Measurements from ENCODE around the gene PDE1A.

The PDE1A gene

DNA sequence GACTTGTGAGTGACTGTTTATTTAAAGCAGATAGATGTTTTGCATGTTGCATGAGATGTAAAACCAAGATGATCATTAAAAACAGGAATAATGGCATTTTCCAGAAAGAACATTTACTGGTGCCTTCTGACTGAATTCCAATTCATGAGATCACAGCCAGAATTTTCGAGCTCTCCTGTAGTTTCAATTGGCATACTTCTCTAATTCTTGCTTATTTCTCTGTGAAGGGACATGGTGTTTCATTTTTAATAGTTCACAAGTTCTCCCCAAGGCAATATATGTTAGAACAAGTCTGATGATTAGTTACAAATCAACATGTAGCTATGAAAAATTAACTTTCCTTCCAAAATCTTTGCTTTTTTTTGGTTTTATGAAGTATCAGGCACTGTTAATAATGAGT is 105.7 kb downstream of the PDE1A start:
- H3K4me1 ChIP-seq = peaks cover 0 to 67% (median 10%) of the 10 kb centered on the region in 4 donors
- no peaks in the 10 kb centered on the region for H3K27me3 ChIP-seq
- DNase-seq = no peak
- H3K27ac ChIP-seq = peak overlapping the region in 1 of 2 donors; percentile 47
- no peak overlapping the region for H3K4me3 ChIP-seq
- TF ChIP-seq CTCF (IDR thresholded peaks at IDR 0.05) = no peak
- intact Hi-C loops (cut with DNase I; ENCODE audit: low total_unique reads) = no loop called here
- no peaks in the 10 kb centered on the region for H3K36me3 ChIP-seq
- H3K9me3 ChIP-seq = no peaks in the 10 kb centered on the region

- H3K9me3 ChIP-seq = no peaks in the 10 kb centered on the region
- peaks cover 0 to 69% (median 10%) of the 10 kb centered on the region in 4 donors for H3K4me1 ChIP-seq
- TF ChIP-seq CTCF (IDR thresholded peaks at IDR 0.05) = no peak
- no peaks in the 10 kb centered on the region for H3K27me3 ChIP-seq
- no peak overlapping the region for H3K27ac ChIP-seq
- intact Hi-C loops (cut with DNase I; ENCODE audit: low total_unique reads) = no loop called here
- H3K4me3 ChIP-seq = no peak overlapping the region
- DNase-seq = no peak
- H3K36me3 ChIP-seq = no peaks in the 10 kb centered on the region
These were observed 107.0 kb downstream of the PDE1A start for GRCh38 chr2:182319556-182320505.

GRCh38 chr2:182318466-182319220 is 108.2 kb downstream of the PDE1A start:
- no peaks in the 10 kb centered on the region for H3K36me3 ChIP-seq
- H3K4me1 ChIP-seq = peaks cover 0 to 57% (median 10%) of the 10 kb centered on the region in 4 donors
- no peak for DNase-seq
- intact Hi-C loops (cut with DNase I; ENCODE audit: low total_unique reads) = no loop called here
- no peaks in the 10 kb centered on the region for H3K27me3 ChIP-seq
- H3K9me3 ChIP-seq = no peaks in the 10 kb centered on the region
- H3K27ac ChIP-seq = no peak overlapping the region
- no peak for TF ChIP-seq CTCF (IDR thresholded peaks at IDR 0.05)
- H3K4me3 ChIP-seq = no peak overlapping the region

DNA sequence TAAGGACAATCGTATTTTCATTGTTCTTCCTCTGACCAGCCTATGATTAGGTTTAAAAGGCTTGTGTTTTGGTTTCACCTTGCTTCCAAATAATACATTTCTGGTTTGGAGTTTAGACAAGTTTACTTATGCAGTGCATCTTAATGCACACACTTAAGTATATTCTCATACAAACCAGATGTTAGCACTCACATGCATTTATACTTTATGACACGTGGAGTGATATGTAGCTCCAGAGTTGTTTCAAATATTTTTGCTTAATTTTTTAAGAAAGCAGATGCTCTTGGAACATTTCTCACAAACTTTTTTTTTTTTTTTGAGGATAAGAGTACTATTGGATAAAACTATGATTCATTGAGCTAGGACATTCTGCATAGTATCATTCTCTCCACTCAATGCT is 109.9 kb downstream of the PDE1A start:
- Histone ChIP-seq H3K9me3 (no peaks in the 10 kb centered on the region), H3K27me3 (no peaks in the 10 kb centered on the region), H3K4me1 (peaks cover 0 to 40% (median 7%) of the 10 kb centered on the region in 4 donors), H3K4me3 (no peak overlapping the region), H3K36me3 (no peaks in the 10 kb centered on the region), H3K27ac (no peak overlapping the region)
- no peak for TF ChIP-seq CTCF (IDR thresholded peaks at IDR 0.05)
- intact Hi-C loops (cut with DNase I; ENCODE audit: low total_unique reads) = no loop called here
- no peak for DNase-seq

- Histone ChIP-seq H3K4me1 (peaks cover 0 to 38% (median 8%) of the 10 kb centered on the region in 4 donors), H3K27ac (no peak overlapping the region), H3K36me3 (no peaks in the 10 kb centered on the region), H3K9me3 (no peaks in the 10 kb centered on the region), H3K4me3 (no peak overlapping the region), H3K27me3 (no peaks in the 10 kb centered on the region)
- intact Hi-C loops (cut with DNase I; ENCODE audit: low total_unique reads) = no loop called here
- no peak for DNase-seq
- no peak for TF ChIP-seq CTCF (IDR thresholded peaks at IDR 0.05)
These were observed 123.9 kb downstream of the PDE1A start for GRCh38 chr2:182302972-182303371.
